8988T (cell line): ENCODE measurements around the gene STK32B.
"Not testable (repeated sequence)": the region's sequence is repeated elsewhere in the genome, so short reads cannot be mapped to it uniquely, and the experiment has no call there.

Experiments
- DNase-seq: peaks from one replicate; pipeline ENCODE4 v3.0.0; 2011

The STK32B gene

GRCh38 chr4:5409972-5410618 lies 358.8 kb downstream of the STK32B start:
- no peak for DNase-seq

- DNase-seq, result no peak
Observed at GRCh38 chr4:5412296-5412695, 361.0 kb downstream of the STK32B start.

- no peak for DNase-seq
Observed at GRCh38 chr4:5412751-5413150, 361.5 kb downstream of the STK32B start.

- no peak for DNase-seq
Observed at GRCh38 chr4:5416637-5417036, 365.4 kb downstream of the STK32B start.

- no peak for DNase-seq
Observed at GRCh38 chr4:5420266-5420665, 369.0 kb downstream of the STK32B start.

GRCh38 chr4:5421416-5421815 lies 370.1 kb downstream of the STK32B start:
- no peak for DNase-seq

- no peak for DNase-seq
Observed at GRCh38 chr4:5422195-5422594, 370.9 kb downstream of the STK32B start.

GRCh38 chr4:5423670-5424069 lies 372.4 kb downstream of the STK32B start:
- no peak for DNase-seq

GRCh38 chr4:5424211-5424610 lies 372.9 kb downstream of the STK32B start:
- DNase-seq, result no peak

GRCh38 chr4:5424901-5425300 lies 373.6 kb downstream of the STK32B start:
- DNase-seq, result no peak

GRCh38 chr4:5429747-5430146 lies 378.5 kb downstream of the STK32B start:
- DNase-seq, result no peak

GRCh38 chr4:5433196-5433595 lies 381.9 kb downstream of the STK32B start:
- no peak for DNase-seq

GRCh38 chr4:5435201-5435600 lies 383.9 kb downstream of the STK32B start:
- DNase-seq, result no peak

- DNase-seq, result no peak
Observed at GRCh38 chr4:5435823-5436222, 384.5 kb downstream of the STK32B start.

- not testable (repeated sequence) for DNase-seq
Observed at GRCh38 chr4:5443976-5444802, 392.9 kb downstream of the STK32B start.

- no peak for DNase-seq
Observed at GRCh38 chr4:5444918-5445517, 393.7 kb downstream of the STK32B start.

GRCh38 chr4:5446595-5447226 lies 395.4 kb downstream of the STK32B start:
- no peak for DNase-seq

GRCh38 chr4:5447755-5448154 lies 396.5 kb downstream of the STK32B start:
- DNase-seq, result no peak

- DNase-seq, result no peak
Observed at GRCh38 chr4:5448221-5448620, 396.9 kb downstream of the STK32B start.

GRCh38 chr4:5451243-5451642 lies 400.0 kb downstream of the STK32B start:
- no peak for DNase-seq

GRCh38 chr4:5452156-5452555 lies 400.9 kb downstream of the STK32B start:
- DNase-seq, result no peak

GRCh38 chr4:5455003-5455585 lies 403.8 kb downstream of the STK32B start:
- no peak for DNase-seq

GRCh38 chr4:5456296-5456845 lies 405.1 kb downstream of the STK32B start:
- no peak for DNase-seq
